Activated B cell treated with CpG ODN at 0.5 μM for 24 hours (primary cell): Measurements from ENCODE around the gene CCDC171. TPM values are rescaled to one million over a fixed set of nuclear protein-coding genes. Genes with fewer than 3 reads are reported as not detected.
A peak's percentile ranks its signal among the peaks of the same experiment; 100 is the strongest.
"Not testable (repeated sequence)": the region's sequence is repeated elsewhere in the genome, so short reads cannot be mapped to it uniquely, and the experiment has no call there.

Source experiments
- ATAC-seq: fragments of 200-7000 bp; cut with Tn5 transposase; one replicate; pipeline ENCODE4 v1.10.0; 2021; ENCODE audit warnings: low read depth, mild to moderate bottlenecking, moderate library complexity
- CTCF ChIA-PET: fragments of 350-600 bp; sonication (Branson Sonifier 250); formaldehyde crosslinking; loops from one replicate; lab custom pipeline; 2021; ENCODE audit warnings: antibody characterized with exemption; lab: Charles Lee
- POLR2A ChIA-PET: fragments of 350-600 bp; sonication (Branson Sonifier 250); formaldehyde crosslinking; loops from one replicate; lab custom pipeline; 2021; ENCODE audit warnings: antibody characterized with exemption; lab: Charles Lee
- DNase-seq: peaks from one replicate; pipeline ENCODE4 v3.0.0; 2022
- H3K27ac Mint-ChIP-seq: one replicate; pipeline ENCODE4 v1.8.0; 2020; ENCODE audit warnings: mixed read lengths
- H3K27me3 Mint-ChIP-seq: one replicate; pipeline ENCODE4 v1.8.0; 2021; ENCODE audit warnings: mixed read lengths
- H3K36me3 Mint-ChIP-seq: one replicate; pipeline ENCODE4 v1.8.0; 2021; ENCODE audit warnings: low read depth, mixed read lengths
- H3K4me1 Mint-ChIP-seq: one replicate; pipeline ENCODE4 v1.8.0; 2021; ENCODE audit warnings: mixed read lengths
- H3K4me3 Mint-ChIP-seq: one replicate; pipeline ENCODE4 v1.8.0; 2020; ENCODE audit warnings: mild to moderate bottlenecking, mixed read lengths
- H3K9me3 Mint-ChIP-seq: one replicate; pipeline ENCODE4 v1.8.0; 2020; ENCODE audit warnings: mixed read lengths
- intact Hi-C: fragments of 100-400 bp; cut with micrococcal nuclease; formaldehyde crosslinking; loops from one replicate; pipeline ENCODE4 v1.15.1; 2024
- total RNA-seq: library from RNA; stranded (reverse); gene quantifications from 2 replicates; pipeline ENCODE4 v1.2.3, GENCODE V29; 2022
- TF ChIP-seq, protein P1 (sequence below): fragments of 200-600 bp; IDR thresholded peaks from one replicate; pipeline ENCODE4 v1.8.0; 2022; ENCODE audit warnings: antibody characterized with exemption, mild to moderate bottlenecking

The CCDC171 gene
- total RNA-seq, 1 donor from 2014 or later: 3.6 TPM

DNA sequence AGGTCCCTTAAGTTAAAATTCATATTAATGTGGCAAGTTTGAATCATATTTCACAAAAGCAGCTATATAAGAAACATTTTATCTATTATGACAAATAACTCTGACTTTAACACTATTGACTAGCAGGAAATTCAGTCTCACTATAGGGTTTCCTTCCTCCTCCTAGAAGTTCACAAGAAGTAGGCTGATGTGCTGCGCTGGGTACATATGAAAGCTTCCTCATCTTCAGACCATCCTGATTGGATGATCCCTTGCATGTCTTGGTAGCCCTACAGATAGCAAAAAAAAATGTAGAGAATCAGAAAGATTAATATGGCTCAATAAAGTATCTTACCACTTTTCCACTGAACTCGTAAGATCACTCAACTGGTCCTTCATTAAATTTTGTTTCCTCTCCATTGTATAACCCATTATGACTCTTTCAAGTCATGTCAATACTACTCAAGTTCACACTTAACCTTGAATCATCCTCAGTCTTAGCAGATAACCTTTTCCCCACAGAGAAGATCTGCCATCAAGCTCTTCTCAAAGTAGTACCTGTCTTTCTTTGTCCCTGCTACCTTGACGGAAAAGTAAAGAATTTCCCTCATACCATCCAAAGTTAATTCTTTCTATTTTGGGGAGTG lies 30.6 kb upstream of the CCDC171 start:
- no peaks in the 10 kb centered on the region for H3K4me1 Mint-ChIP-seq
- H3K36me3 Mint-ChIP-seq: no peaks in the 10 kb centered on the region
- CTCF ChIA-PET: no interaction called here
- DNase-seq (no peak), ATAC-seq (no peak)
- H3K4me3 Mint-ChIP-seq: no peak overlapping the region
- H3K27me3 Mint-ChIP-seq: peaks cover 7% of the 10 kb centered on the region
- TF ChIP-seq, protein P1, sequence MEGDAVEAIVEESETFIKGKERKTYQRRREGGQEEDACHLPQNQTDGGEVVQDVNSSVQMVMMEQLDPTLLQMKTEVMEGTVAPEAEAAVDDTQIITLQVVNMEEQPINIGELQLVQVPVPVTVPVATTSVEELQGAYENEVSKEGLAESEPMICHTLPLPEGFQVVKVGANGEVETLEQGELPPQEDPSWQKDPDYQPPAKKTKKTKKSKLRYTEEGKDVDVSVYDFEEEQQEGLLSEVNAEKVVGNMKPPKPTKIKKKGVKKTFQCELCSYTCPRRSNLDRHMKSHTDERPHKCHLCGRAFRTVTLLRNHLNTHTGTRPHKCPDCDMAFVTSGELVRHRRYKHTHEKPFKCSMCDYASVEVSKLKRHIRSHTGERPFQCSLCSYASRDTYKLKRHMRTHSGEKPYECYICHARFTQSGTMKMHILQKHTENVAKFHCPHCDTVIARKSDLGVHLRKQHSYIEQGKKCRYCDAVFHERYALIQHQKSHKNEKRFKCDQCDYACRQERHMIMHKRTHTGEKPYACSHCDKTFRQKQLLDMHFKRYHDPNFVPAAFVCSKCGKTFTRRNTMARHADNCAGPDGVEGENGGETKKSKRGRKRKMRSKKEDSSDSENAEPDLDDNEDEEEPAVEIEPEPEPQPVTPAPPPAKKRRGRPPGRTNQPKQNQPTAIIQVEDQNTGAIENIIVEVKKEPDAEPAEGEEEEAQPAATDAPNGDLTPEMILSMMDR: no peak
- no peak overlapping the region for H3K27ac Mint-ChIP-seq
- intact Hi-C loops: no loop called here
- POLR2A ChIA-PET: no interaction called here
- H3K9me3 Mint-ChIP-seq: no peaks in the 10 kb centered on the region

DNA sequence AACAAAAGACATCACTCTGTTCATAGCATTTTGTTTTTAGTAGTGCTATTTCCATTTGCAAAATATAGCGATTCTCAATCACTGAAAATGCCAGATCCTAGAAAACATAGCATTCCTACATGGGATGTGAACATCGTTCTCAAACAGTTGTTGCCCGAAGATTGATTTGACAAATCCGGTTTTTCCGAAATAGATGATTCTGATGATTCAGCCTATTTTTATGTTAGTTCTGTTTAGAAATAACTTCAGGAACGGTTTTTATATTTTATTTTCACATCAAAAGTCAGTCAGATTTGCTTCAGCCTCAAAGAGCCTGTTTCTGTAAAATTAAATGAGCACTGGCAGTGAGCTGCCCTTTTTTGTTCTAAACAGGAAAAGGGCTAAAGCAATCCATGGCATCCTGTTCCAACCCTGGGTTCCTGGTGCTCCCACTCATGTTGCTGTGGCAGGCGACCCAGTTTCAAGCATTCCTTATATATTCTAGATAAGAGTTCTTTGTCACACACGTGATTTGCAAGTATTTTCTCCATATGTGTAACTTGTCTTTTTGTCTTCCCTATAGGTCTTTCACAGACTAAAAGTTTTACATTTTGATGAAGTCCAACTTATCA lies 27.9 kb upstream of the CCDC171 start:
- no peak for ATAC-seq

DNA sequence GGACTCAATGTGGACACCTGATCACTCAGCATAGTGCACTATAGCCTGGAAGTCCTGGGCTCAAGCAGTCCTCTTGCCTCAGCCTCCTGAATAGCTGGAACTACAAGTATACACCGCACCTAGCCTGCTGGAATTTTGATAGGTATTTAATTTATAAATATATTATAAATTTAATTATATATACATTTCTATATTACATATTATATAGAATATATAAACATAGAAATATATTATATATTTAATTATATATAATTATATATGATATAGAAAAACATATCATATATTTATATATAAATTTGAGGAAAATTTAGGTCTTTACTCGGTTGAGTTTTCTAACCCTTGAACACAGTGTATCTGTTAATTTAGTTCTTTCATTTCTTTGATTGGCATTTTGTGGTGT lies 26.9 kb upstream of the CCDC171 start:
- H3K36me3 Mint-ChIP-seq: no peaks in the 10 kb centered on the region
- no peaks in the 10 kb centered on the region for H3K9me3 Mint-ChIP-seq
- peaks cover 8% of the 10 kb centered on the region for H3K4me1 Mint-ChIP-seq
- ChIA-PET POLR2A (no interaction called here), CTCF (no interaction called here)
- H3K4me3 Mint-ChIP-seq: no peak overlapping the region
- TF ChIP-seq, protein P1: no peak
- no peak for ATAC-seq
- no peak for DNase-seq
- H3K27me3 Mint-ChIP-seq: peaks cover 7% of the 10 kb centered on the region
- intact Hi-C loops: no loop called here
- no peak overlapping the region for H3K27ac Mint-ChIP-seq

More for the DNA sequence above, 27.9 kb upstream of the CCDC171 start:
- Mint-ChIP-seq H3K4me3 (no peak overlapping the region), H3K27me3 (peaks cover 7% of the 10 kb centered on the region), H3K9me3 (no peaks in the 10 kb centered on the region), H3K27ac (no peak overlapping the region), H3K36me3 (no peaks in the 10 kb centered on the region), H3K4me1 (peaks cover 4% of the 10 kb centered on the region)
- intact Hi-C loops: no loop called here
- ChIA-PET CTCF (no interaction called here), POLR2A (no interaction called here)
- TF ChIP-seq, protein P1: no peak
- DNase-seq: no peak

DNA sequence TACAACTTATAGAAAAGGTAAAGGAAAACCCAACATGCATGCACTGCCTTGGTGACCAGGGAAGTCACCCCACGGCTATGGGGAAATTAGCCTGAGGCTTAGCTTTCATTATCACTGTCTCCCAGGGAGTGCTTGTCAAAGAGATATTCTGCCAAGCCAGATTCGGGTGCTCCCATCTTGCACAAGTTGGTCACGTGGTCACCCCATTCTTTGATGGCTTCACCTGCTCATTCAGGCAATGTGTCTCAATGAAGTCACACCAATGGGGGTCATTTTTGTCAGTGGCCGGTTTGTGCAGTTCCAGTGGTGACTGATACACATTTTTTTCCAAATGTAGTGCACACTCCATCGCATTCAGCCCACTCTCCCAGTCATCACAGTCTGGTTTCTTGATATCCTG lies 25.8 kb upstream of the CCDC171 start:
- H3K27me3 Mint-ChIP-seq, CTCF ChIA-PET, H3K27ac Mint-ChIP-seq, H3K36me3 Mint-ChIP-seq, ATAC-seq, H3K9me3 Mint-ChIP-seq, H3K4me3 Mint-ChIP-seq, DNase-seq, intact Hi-C loops, H3K4me1 Mint-ChIP-seq, POLR2A ChIA-PET: not testable (repeated sequence)

DNA sequence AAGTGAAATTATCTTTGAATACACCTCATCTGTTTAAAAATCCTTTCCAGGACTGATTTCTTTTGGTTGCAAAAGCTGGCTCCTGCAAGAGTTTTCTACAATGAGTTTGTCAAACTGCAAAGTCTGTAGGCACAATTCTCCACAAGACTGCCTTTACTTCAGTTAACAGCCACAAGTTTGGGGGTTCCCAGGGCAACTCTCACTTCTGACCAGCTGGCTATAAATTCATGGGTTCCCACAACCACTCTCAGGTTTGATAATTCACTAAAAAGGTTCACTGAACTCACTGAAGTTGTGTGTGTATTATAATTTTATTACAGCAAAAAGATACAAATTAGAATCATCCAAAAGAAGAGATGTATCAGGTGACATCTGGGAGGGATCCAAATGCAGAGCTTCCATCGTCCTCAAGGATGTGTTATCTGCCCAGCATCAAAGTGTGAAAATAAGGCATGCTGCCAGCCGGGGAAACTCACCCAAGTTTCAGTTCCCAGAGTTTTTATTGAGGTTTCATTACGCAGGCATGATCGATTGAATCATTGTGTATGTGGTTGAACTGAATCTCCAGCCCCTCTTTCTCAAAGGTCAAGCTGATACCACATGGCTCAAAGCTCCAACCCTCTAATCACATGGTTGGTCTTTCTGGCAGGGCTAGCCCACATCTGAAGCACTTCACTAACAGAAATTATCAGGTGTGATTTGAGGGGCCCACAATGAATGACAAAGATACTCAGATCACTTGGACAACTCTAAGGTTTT lies 23.1 kb upstream of the CCDC171 start:
- CTCF ChIA-PET: interaction anchor here (0.5 kb wide), 1 partner anchor 15 kb away, joined by 4 read pairs; no protein-coding TSS in a partner anchor
- Mint-ChIP-seq H3K4me1 (peaks cover 10% of the 10 kb centered on the region), H3K9me3 (no peaks in the 10 kb centered on the region), H3K36me3 (no peaks in the 10 kb centered on the region), H3K27me3 (peaks cover 4% of the 10 kb centered on the region), H3K27ac (peak overlapping the region; percentile 46), H3K4me3 (no peak overlapping the region)
- DNase-seq: no peak
- TF ChIP-seq, protein P1: no peak
- intact Hi-C loops: no loop called here
- POLR2A ChIA-PET: no interaction called here
- no peak for ATAC-seq
